MCF 10A (cell line): ENCODE measurements around the gene GUSB. TPM values are rescaled to one million over a fixed set of nuclear protein-coding genes. Genes with fewer than 3 reads are reported as not detected.

Experiments used
- BruUV-seq: library from RNA; stranded (reverse); fragments of 400-500 nt; replicated peaks from 2 replicates; lab custom pipeline; 2021; lab: Mats Ljungman, UMichigan
- CTCF ChIA-PET: fragments of 300-600 bp; sonication (Branson Sonifier 250); formaldehyde crosslinking; extraction: SDS; loops from one replicate; lab custom pipeline; 2021; ENCODE audit warnings: antibody characterized with exemption, inconsistent platforms; lab: Yijun Ruan, JAX
- POLR2A ChIA-PET: fragments of 300-600, 350-650 bp; sonication (Branson Sonifier 250); formaldehyde crosslinking; extraction: SDS; loops from one replicate; lab custom pipeline; 2020; ENCODE audit warnings: antibody characterized with exemption, inconsistent platforms; lab: Yijun Ruan, JAX
- DNase-seq: peaks from one replicate; pipeline ENCODE4 v3.0.0-alpha.2; 2018; ENCODE audit not compliant: unreplicated experiment
- H3K27ac Mint-ChIP-seq: one replicate; pipeline ENCODE4 v1.8.0; 2022; ENCODE audit warnings: mild to moderate bottlenecking, low read depth, mixed read lengths; ENCODE audit not compliant: unreplicated experiment
- H3K27me3 Mint-ChIP-seq: one replicate; pipeline ENCODE4 v1.8.0; 2022; ENCODE audit warnings: mixed read lengths; ENCODE audit not compliant: insufficient read depth, unreplicated experiment
- H3K36me3 Mint-ChIP-seq: one replicate; pipeline ENCODE4 v1.8.0; 2022; ENCODE audit warnings: mild to moderate bottlenecking, moderate library complexity, mixed read lengths; ENCODE audit not compliant: insufficient read depth, unreplicated experiment
- H3K4me1 Mint-ChIP-seq: one replicate; pipeline ENCODE4 v1.8.0; 2022; ENCODE audit warnings: mixed read lengths; ENCODE audit not compliant: insufficient read depth, unreplicated experiment
- H3K4me3 Mint-ChIP-seq: one replicate; pipeline ENCODE4 v1.8.0; 2022; ENCODE audit warnings: mild to moderate bottlenecking, moderate library complexity, mixed read lengths; ENCODE audit not compliant: unreplicated experiment
- H3K9me3 Mint-ChIP-seq: one replicate; pipeline ENCODE4 v1.8.0; 2022; ENCODE audit warnings: mixed read lengths; ENCODE audit not compliant: unreplicated experiment
- CTCF ChIP-seq: fragments of 200-600 bp; IDR thresholded peaks from one replicate; pipeline ENCODE4 v1.8.0; 2022; ENCODE audit warnings: antibody characterized with exemption, mild to moderate bottlenecking; ENCODE audit not compliant: unreplicated experiment
- intact Hi-C: fragments of 100-400 bp; cut with micrococcal nuclease; formaldehyde crosslinking; loops from 2 replicates; pipeline ENCODE4 v1.14.1; 2022
- total RNA-seq: library from RNA; stranded (reverse); gene quantifications from 2 replicates; pipeline ENCODE4 v1.2.3, GENCODE V29; 2022

Gene GUSB
- total RNA-seq, 1 experiment from 2014 or later = 35.0 TPM

- no peak for TF ChIP-seq CTCF
- ChIA-PET CTCF (interaction anchor here (0.6 kb wide), 2 partner anchors 8 to 45 kb away, joined by 3 to 4 read pairs; no protein-coding TSS in a partner anchor), POLR2A (interaction anchor here (0.7 kb wide), 1 partner anchor 1287 kb away, joined by 3 read pairs; no protein-coding TSS in a partner anchor)
- Mint-ChIP-seq H3K4me1 (peaks cover 7% of the 10 kb centered on the region), H3K36me3 (peaks cover under 1% of the 10 kb centered on the region), H3K4me3 (no peak overlapping the region), H3K27ac (no peak overlapping the region), H3K9me3 (no peaks in the 10 kb centered on the region), H3K27me3 (no peaks in the 10 kb centered on the region)
- no TSS peak for BruUV-seq
- intact Hi-C loops = no loop called here
- DNase-seq = no peak
These were observed 55.4 kb downstream of the GUSB start for GRCh38 chr7:65926588-65926987.

- Mint-ChIP-seq H3K9me3 (no peaks in the 10 kb centered on the region), H3K4me1 (peaks cover 7% of the 10 kb centered on the region), H3K27me3 (no peaks in the 10 kb centered on the region), H3K36me3 (no peaks in the 10 kb centered on the region), H3K4me3 (no peak overlapping the region), H3K27ac (no peak overlapping the region)
- no peak for TF ChIP-seq CTCF
- BruUV-seq = no TSS peak
- intact Hi-C loops = no loop called here
- ChIA-PET POLR2A (no interaction called here), CTCF (no interaction called here)
- no peak for DNase-seq
These were observed 57.0 kb downstream of the GUSB start for GRCh38 chr7:65925040-65925439.

GRCh38 chr7:65924193-65924592, 57.8 kb downstream of the GUSB start:
- intact Hi-C loops = no loop called here
- Mint-ChIP-seq H3K9me3 (no peaks in the 10 kb centered on the region), H3K27me3 (no peaks in the 10 kb centered on the region), H3K4me1 (peaks cover 7% of the 10 kb centered on the region), H3K36me3 (no peaks in the 10 kb centered on the region), H3K27ac (no peak overlapping the region), H3K4me3 (no peak overlapping the region)
- ChIA-PET CTCF (no interaction called here), POLR2A (no interaction called here)
- TF ChIP-seq CTCF = no peak
- DNase-seq = no peak
- BruUV-seq = no TSS peak

DNA sequence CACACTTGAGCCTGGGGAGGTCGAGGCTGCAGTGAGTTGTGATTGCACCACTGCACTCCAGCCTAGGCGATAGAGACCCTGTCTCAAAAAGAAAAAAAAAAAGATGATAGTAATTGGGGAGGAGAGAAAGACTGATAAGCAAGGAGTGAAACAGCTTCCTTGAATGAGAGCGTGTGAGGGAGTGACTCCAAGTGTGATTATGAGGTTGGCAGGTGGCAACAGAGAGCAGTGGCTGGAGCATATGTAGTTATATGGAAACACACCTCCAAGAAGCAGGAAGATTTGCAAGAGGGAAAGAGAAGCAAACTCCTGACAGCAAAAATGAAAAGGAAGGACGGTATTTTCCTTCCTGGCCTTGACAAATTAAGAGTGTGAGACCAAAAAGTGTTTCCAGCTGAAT, 58.7 kb downstream of the GUSB start:
- Mint-ChIP-seq H3K9me3 (no peaks in the 10 kb centered on the region), H3K27ac (no peak overlapping the region), H3K36me3 (no peaks in the 10 kb centered on the region), H3K4me1 (peaks cover 7% of the 10 kb centered on the region), H3K4me3 (no peak overlapping the region), H3K27me3 (no peaks in the 10 kb centered on the region)
- no TSS peak for BruUV-seq
- TF ChIP-seq CTCF = no peak
- ChIA-PET POLR2A (no interaction called here), CTCF (no interaction called here)
- intact Hi-C loops = no loop called here
- no peak for DNase-seq
